Measurements from ENCODE around the gene USF2. TPM values are rescaled to one million over a fixed set of nuclear protein-coding genes. Genes with fewer than 3 reads are reported as not detected.

Gene USF2
- polyA plus RNA-seq, 1 donor from 2014 or later, result 107 TPM

DNA sequence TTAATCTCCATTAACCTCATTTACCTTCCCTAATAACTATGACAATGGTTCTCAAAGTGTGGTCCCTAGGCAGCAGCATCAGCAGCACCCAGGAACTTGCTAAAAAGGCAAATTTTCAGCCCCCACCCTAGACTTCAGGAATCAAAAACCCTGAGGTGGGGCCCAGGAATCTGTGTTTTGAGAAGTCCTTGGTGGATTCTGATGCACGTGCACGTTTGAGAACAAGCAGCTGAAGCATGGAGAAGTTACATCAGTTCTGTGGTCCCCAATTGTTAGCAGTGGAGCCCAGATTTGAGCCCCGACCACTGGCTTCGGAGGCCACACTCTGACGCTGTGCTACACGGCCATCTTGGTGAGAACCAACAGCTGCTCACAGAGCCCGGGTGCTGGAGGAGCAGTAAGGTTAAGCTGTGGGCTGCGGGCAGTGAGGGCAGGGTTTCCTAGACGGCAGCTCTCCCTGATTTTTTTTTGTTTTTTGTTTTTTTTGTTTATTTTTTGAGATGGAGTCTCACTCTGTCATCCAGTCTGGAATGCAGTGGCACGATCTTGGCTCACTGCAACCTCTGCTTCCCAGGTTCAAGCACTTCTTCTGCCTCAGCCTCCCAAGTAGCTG is 46.2 kb downstream of the USF2 start:
- H3K36me3 ChIP-seq (ENCODE audit: insufficient read depth, low read length), result no peaks in the 10 kb centered on the region
- H3K4me3 ChIP-seq (ENCODE audit: low read length), result no peak overlapping the region
- no peak for TF ChIP-seq RAD21 (conservative IDR thresholded peaks at IDR 0.05)
- TF ChIP-seq EZH2 (IDR thresholded peaks at IDR 0.05; ENCODE audit: borderline replicate concordance, insufficient read depth, low read length, poor library complexity, severe bottlenecking), result no peak
- TF ChIP-seq, protein P1, sequence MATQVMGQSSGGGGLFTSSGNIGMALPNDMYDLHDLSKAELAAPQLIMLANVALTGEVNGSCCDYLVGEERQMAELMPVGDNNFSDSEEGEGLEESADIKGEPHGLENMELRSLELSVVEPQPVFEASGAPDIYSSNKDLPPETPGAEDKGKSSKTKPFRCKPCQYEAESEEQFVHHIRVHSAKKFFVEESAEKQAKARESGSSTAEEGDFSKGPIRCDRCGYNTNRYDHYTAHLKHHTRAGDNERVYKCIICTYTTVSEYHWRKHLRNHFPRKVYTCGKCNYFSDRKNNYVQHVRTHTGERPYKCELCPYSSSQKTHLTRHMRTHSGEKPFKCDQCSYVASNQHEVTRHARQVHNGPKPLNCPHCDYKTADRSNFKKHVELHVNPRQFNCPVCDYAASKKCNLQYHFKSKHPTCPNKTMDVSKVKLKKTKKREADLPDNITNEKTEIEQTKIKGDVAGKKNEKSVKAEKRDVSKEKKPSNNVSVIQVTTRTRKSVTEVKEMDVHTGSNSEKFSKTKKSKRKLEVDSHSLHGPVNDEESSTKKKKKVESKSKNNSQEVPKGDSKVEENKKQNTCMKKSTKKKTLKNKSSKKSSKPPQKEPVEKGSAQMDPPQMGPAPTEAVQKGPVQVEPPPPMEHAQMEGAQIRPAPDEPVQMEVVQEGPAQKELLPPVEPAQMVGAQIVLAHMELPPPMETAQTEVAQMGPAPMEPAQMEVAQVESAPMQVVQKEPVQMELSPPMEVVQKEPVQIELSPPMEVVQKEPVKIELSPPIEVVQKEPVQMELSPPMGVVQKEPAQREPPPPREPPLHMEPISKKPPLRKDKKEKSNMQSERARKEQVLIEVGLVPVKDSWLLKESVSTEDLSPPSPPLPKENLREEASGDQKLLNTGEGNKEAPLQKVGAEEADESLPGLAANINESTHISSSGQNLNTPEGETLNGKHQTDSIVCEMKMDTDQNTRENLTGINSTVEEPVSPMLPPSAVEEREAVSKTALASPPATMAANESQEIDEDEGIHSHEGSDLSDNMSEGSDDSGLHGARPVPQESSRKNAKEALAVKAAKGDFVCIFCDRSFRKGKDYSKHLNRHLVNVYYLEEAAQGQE (IDR thresholded peaks at IDR 0.05; ENCODE audit: borderline replicate concordance), result no peak
- TF ChIP-seq, protein P2, sequence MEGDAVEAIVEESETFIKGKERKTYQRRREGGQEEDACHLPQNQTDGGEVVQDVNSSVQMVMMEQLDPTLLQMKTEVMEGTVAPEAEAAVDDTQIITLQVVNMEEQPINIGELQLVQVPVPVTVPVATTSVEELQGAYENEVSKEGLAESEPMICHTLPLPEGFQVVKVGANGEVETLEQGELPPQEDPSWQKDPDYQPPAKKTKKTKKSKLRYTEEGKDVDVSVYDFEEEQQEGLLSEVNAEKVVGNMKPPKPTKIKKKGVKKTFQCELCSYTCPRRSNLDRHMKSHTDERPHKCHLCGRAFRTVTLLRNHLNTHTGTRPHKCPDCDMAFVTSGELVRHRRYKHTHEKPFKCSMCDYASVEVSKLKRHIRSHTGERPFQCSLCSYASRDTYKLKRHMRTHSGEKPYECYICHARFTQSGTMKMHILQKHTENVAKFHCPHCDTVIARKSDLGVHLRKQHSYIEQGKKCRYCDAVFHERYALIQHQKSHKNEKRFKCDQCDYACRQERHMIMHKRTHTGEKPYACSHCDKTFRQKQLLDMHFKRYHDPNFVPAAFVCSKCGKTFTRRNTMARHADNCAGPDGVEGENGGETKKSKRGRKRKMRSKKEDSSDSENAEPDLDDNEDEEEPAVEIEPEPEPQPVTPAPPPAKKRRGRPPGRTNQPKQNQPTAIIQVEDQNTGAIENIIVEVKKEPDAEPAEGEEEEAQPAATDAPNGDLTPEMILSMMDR (IDR thresholded peaks at IDR 0.05; ENCODE audit: poor library complexity, severe bottlenecking), result no peak
- TF ChIP-seq MXI1 (conservative IDR thresholded peaks at IDR 0.05; ENCODE audit: poor library complexity, severe bottlenecking), result no peak
- no peak overlapping the region for H3K9ac ChIP-seq (ENCODE audit: low read length)
- H3K9me2 ChIP-seq (ENCODE audit: insufficient read depth, low read length), result no peaks in the 10 kb centered on the region
- no peaks in the 10 kb centered on the region for H3K27me3 ChIP-seq (ENCODE audit: insufficient read depth, low read depth, low read length)
- H3K4me2 ChIP-seq (ENCODE audit: low read length), result no peak overlapping the region
- no peaks in the 10 kb centered on the region for H4K20me1 ChIP-seq (ENCODE audit: insufficient read depth)
- H3F3A ChIP-seq (ENCODE audit: insufficient read depth, low read length, poor library complexity, severe bottlenecking), result no peaks in the 10 kb centered on the region
- H2AFZ ChIP-seq (ENCODE audit: low read depth, low read length), result no peak overlapping the region
- H3K27ac ChIP-seq (ENCODE audit: low read length), result no peak overlapping the region
- no peaks in the 10 kb centered on the region for H3K79me2 ChIP-seq (replicated peaks; ENCODE audit: insufficient read depth, low read length)
- no peaks in the 10 kb centered on the region for H3K9me3 ChIP-seq (ENCODE audit: low read length)

DNA sequence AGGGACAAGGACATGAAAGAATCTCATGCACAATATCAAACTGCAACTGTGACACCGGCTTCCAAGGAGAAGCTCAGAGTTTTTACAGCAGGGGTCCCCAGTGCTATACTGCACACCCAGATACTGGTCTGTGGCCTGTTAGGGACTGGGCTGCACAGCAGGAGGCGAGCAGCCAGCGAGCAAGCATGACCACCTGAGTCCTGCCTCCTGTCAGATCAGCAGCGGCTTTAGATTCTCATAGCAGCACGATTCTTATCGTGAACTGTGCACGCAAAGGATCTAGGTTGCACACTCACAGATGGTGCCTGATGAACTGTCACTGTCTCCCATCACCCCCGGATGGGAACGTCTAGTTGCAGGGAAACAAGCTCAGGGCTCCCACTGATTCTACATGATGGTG is 47.1 kb downstream of the USF2 start:
- H3K36me3 ChIP-seq (ENCODE audit: insufficient read depth, low read length), result no peaks in the 10 kb centered on the region
- no peak overlapping the region for H3K4me3 ChIP-seq (ENCODE audit: low read length)
- no peak overlapping the region for H3K9ac ChIP-seq (ENCODE audit: low read length)
- H3F3A ChIP-seq (ENCODE audit: insufficient read depth, low read length, poor library complexity, severe bottlenecking), result no peaks in the 10 kb centered on the region
- no peaks in the 10 kb centered on the region for H4K20me1 ChIP-seq (ENCODE audit: insufficient read depth)
- no peaks in the 10 kb centered on the region for H3K9me3 ChIP-seq (ENCODE audit: low read length)
- H3K9me2 ChIP-seq (ENCODE audit: insufficient read depth, low read length), result no peaks in the 10 kb centered on the region
- H3K27me3 ChIP-seq (ENCODE audit: insufficient read depth, low read depth, low read length), result no peaks in the 10 kb centered on the region
- H3K4me2 ChIP-seq (ENCODE audit: low read length), result no peak overlapping the region
- TF ChIP-seq, protein P2 (IDR thresholded peaks at IDR 0.05; ENCODE audit: poor library complexity, severe bottlenecking), result no peak
- no peak for TF ChIP-seq MXI1 (conservative IDR thresholded peaks at IDR 0.05; ENCODE audit: poor library complexity, severe bottlenecking)
- no peak for TF ChIP-seq RAD21 (conservative IDR thresholded peaks at IDR 0.05)
- no peak for TF ChIP-seq EZH2 (IDR thresholded peaks at IDR 0.05; ENCODE audit: borderline replicate concordance, insufficient read depth, low read length, poor library complexity, severe bottlenecking)
- H2AFZ ChIP-seq (ENCODE audit: low read depth, low read length), result no peak overlapping the region
- H3K27ac ChIP-seq (ENCODE audit: low read length), result no peak overlapping the region
- no peaks in the 10 kb centered on the region for H3K79me2 ChIP-seq (replicated peaks; ENCODE audit: insufficient read depth, low read length)

All from neural cell (in vitro differentiated cells).